Right renal pelvis (tissue), 4 donors: ENCODE measurements around the gene TMIE. TPM values are rescaled to one million over a fixed set of nuclear protein-coding genes. Genes with fewer than 3 reads are reported as not detected.
"Not testable (repeated sequence)": the region's sequence is repeated elsewhere in the genome, so short reads cannot be mapped to it uniquely, and the experiment has no call there.

Source experiments
- DNase-seq, 4 donors: peaks; one replicate each; pipeline ENCODE4 v3.0.0-alpha.2; 2013; ENCODE audit warnings: low read depth in 4 of 4, low spot score in 3 of 4, missing footprints in 1 of 4
- polyA plus RNA-seq, 4 donors: library from polyadenylated mRNA; unstranded; fragments of 120-200 nt; gene quantifications; one replicate each; pipeline ENCODE4 v1.2.1, GENCODE V29; 2013; ENCODE audit not compliant: insufficient read length in 4 of 4

TMIE gene
- polyA plus RNA-seq, 4 donors: 1.1 to 1.3 (median 1.3) TPM

- DNase-seq: no peak
These were observed 18.2 kb upstream of the TMIE start for GRCh38 chr3:46682974-46683373.

- DNase-seq: no peak
These were observed 16.3 kb upstream of the TMIE start for GRCh38 chr3:46684891-46685290.

GRCh38 chr3:46685446-46685845, 15.7 kb upstream of the TMIE start:
- no peak for DNase-seq

- DNase-seq: no peak
These were observed 10.4 kb upstream of the TMIE start for GRCh38 chr3:46690798-46691197.

DNA sequence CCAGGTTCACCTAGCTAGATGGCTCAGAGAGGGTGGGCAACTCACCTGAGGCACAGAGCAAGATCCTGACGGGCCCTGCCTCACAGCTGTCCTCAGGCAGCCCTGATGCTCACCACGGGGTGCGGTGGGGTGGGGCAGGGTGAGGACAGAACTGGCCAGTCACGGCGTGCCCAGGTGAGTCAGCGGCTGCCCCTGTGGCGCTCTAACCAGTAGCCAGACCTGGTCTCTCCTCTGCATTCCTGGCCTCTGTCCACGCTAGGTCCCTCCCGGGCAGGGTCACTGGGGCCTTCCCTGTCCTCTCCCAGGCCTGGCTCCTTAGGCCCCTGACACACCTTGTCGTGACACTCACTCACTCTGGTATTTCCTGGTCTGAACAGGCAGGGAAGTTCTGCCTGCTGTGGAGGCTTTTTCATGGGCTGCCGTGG, 8.6 kb upstream of the TMIE start:
- no peak for DNase-seq

GRCh38 chr3:46693038-46693891, 7.9 kb upstream of the TMIE start, which contains the start of gene ALS2CL:
Gene ALS2CL (minus strand): TSS chr3:46693679. CDS start chr3:46689440, 4,239 bp downstream.
- no peak for DNase-seq

DNA sequence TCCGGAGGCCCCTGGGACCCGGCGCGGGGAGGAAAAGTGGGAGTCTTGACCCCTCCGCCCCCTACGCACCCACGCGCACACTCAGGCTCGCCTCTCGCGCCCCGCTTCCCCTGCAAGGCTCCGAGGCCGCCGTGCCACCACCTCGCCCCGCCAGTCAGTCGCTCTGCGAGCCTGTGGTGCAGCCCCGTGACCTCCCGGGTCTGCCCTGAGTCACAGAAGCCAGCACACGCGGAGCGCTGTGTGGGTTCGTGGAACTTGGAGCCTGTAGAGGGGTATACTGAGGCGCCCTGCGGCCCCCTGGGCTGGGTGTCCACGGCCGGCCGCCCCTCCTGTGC, 7.3 kb upstream of the TMIE start:
- no peak for DNase-seq

DNA sequence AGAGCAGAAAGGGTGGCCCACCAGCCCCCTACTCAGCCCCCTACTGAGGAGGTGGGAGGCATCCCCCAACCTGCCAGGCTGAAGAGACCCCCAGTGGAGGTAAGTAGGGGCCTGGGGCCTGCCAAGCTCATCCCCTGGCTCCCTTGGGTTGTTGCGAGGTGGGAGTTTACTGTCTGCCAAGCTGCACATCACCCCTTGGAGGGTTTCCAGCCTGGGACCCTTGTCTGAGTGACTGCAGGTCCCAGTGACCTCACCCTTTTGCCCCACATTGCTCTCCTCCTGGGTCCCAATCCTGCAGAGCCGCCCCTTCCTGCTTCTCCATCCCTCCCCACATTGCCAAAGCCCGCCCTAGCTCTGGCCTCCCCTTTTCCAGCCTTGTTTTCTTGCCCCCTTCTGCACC, 6.7 kb upstream of the TMIE start:
- no peak for DNase-seq

DNA sequence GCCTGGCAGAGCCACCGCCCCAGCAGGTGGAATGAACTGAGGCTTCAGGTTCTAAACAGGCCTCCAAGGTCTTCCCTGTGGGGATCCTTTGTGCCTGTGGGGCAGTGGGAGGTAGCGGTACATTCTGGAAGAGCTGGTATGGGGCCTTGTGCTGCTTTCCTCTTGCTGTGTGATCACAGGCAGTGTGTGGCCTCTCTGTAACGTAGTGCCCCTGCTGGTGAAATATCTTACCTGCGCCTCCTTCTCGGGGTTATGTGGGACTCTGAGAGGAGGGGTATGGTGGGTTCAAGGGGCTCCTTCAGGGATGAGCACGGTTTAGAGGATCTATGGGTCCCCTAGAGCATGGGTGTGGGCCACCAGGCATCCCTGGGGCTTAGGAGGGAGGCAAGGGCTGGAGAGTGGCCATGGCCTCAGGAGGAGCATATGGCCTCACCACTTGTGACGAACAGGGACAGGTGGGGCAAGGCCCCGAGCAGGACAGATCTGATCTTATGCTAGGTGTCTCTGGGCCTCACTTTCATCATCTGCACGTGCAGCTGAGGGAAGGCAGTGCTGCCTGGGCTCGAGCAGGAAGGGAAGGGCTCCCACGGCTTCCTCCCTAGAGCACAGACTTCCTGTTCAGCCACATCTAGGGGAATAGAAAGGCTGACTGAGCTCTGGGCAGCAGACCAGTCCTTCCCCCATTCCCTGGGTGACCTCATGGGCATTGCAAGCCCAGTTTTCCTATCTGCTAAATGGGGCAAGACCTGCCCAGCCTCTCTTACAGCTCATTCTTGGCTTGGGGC, 5.8 kb upstream of the TMIE start:
- no peak for DNase-seq

GRCh38 chr3:46695962-46696894, 5.0 kb upstream of the TMIE start:
- DNase-seq: no peak

DNA sequence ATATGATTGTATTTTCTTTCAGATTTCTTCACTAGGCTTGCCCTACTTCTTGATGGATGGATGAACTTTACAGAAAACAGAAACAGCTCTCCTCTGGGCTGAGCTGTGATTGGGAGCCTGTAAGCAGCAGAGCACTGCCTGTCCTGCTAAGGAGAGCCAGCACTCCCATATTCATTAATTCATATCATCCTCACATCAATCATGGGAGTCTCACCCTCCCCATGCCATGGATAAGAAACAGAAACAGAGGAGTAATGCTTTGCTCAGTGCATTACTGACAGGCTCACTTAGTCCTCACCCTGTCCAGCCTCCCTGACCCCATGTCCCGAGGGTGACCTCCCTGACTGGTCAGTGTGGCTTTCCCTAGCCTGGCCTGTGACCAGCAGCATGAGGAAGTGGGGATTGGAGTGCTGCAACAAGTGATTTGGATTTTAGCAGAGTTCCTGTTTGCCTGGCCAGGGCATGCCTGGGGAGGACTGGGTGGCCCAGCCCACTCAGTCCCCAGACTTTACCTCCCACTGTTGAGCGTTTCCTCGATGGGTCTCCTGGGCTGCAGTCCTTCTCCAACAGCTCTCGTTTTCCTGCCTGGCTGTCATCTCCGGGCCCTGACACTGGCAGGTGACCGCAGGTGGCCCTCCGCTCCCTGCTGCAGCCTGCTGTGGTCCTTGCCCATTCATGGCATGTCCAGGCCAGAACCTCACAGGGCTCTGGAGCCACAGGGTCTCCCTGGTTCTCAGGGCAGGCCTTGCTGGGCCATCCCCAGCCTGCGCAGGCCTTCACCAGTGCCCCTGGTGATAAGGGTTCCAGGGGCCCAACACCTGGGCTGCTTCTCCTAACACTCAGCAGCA, 1.3 kb upstream of the TMIE start:
- DNase-seq: no peak

DNA sequence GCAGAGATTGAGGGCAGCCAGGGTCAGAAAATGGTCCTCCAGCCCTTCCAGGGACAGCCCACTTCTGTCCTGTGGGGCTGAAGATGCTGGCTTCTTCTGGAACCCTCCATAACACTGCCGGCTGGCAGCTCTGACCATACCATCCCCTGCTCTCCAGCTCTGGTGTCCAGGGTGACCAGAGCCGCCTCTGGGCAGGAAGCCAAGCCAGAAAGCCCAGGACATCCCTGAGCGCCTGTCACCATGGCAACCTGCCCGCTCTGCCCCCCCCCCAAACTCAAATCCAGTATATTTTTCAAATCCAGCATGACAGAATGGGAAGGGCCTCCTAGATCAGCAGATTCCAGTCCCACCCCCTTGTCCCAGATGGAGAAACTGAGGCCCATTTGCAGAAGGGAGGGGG, 420 bp upstream of the TMIE start:
- peak in 1 of 4 donors; percentile 15 for DNase-seq

DNA sequence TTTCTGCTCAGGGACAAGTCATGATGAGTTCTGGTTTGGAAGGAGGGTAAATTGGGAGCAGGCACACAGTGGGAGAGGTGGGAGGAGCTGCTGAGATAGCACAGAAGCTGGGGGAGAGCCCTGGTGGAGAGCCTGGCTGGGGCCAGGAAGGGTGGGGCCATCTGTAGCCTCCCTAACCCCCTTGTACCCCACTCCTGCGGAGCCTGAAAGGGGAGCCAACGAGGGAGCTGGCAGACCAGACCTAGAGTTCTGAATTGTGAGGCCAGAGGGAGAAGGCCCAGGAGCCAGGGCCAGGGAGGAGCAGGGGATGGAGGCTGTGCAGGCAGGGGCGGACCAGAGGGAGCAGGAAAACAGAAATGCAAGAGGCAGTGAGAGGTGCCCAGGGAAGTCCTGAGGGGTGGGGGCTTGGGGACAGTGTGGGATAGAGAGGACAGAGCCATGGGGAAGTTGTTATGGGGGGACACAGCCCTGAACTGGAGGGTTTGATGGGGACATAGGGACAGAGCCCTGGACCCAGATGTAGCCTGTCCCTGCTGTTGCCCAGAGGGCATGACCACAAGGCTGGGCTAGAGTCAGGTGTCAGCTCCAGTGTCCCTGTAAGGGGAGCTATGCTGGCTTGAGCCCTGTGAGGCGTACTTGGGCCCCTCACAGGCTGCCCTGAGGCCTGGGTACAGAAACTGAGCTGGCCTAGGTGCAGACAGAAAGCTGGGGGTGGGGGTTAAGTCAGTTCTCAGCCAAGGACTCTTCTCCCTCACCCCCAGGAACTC, 1.2 kb downstream of the TMIE start:
- no peak for DNase-seq

DNA sequence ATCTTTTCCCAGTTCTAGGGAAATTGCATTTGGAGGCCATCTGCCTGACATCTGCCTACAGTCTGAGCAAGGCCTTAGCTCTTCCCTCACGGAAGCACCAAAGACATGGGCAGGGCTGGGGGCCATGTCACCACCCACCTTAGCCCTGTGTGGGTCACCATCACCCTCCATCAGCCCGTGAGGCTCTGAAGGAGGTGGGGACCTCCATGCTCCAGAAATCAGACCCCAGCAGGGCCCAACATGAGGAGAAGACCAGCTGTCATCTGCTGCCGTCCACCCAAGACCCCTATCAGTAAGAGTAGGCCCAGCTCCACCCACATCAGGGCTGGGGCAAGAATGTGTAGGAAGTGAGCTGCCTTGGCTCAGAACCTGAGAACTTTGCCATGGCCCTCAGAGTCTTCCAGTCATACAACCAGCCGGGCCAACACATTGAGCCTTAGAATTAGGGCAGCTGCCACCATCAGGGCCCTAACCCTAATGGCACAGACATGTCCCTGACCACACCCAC, 1.9 kb downstream of the TMIE start:
- DNase-seq: no peak

GRCh38 chr3:46704346-46704745, 3.2 kb downstream of the TMIE start:
- DNase-seq: not testable (repeated sequence)

DNA sequence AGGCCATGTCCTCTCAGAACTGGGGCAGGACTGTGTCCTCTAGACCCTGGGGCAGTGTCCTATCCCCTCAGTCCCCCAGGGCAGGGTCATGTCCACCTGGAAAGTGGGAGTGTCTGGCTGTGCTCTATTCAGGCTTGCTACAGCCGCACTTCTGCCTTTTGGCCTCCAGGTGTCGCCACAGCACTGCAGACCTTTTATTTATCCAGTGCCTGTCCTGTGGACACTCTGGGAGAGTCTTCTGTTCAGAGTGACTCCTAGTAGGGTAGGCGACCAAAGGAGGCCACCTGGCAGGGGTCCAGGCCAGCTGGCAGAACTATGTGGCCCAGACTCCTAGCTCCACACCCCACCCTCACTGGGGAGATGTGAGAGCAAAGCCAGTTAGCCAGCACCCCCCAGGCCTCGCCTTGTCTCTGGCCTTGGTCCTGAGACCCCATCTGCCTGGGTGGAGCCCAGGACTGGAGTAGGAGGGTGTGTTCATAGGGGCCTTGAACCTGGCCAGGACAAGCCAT, 3.9 kb downstream of the TMIE start:
- DNase-seq: peak in 2 of 4 donors; percentile 31 to 62

DNA sequence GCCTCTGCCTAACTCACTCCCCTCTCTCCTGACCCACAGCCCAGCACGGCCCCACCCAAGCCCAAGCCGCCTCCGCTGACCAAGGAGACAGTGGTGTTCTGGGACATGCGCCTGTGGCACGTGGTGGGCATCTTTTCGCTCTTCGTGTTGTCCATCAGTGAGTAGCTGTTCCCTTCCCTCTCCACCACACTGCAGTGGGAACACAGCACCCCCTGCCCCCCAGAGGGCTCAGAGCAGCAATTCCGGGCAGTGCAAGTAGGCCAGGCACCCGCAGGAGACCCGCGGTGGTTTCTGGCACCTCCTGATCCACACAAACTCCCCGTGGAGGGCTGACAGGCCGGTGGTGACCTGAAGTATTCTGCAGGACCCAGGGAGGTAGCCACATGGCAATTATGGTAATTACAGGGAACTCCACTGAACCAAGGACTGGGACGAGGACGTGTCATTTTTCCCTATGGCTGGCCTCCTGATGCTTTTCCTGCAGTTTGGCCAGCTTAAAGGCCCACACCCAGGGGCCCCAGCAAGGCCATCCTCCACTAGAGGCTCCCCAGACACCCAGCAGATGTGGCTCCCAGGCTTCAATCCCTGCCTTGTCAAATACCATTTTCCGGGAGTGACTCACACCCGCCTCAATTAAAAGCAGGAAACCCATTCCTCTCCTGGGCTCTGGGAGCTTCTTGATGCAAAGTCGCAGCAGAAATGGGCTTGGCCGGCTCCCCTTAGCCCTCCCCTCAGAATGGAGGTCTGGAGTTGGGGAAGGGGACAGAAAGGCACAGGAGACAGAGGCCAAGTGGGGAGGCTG, 4.8 kb downstream of the TMIE start:
- no peak for DNase-seq
